Breast epithelium (tissue), 3 donors: ENCODE results near the gene LRP6.

ENCODE experiments used
- CTCF ChIP-seq, 3 donors: fragments of 450-650 bp; IDR thresholded peaks; one replicate each; pipeline ENCODE4 v1.5.1; 2016 to 2017; ENCODE audit warnings: antibody characterized with exemption in 3 of 3, mild to moderate bottlenecking in 3 of 3, moderate library complexity in 3 of 3
- POLR2AphosphoS5 ChIP-seq, 3 donors: sonication (generic); formaldehyde crosslinking; IDR thresholded peaks; one replicate each; pipeline ENCODE4 v1.6.1; 2017; ENCODE audit warnings: antibody characterized with exemption in 3 of 3

- no peak for TF ChIP-seq POLR2AphosphoS5 (IDR thresholded peaks at IDR 0.05)
- no peak for TF ChIP-seq CTCF (IDR thresholded peaks at IDR 0.05)
These were observed 109.4 kb downstream of the LRP6 start for GRCh38 chr12:12157424-12157823.
